Hepatocyte (in vitro differentiated cells): ENCODE data around the gene ITGB4. TPM values are rescaled to one million over a fixed set of nuclear protein-coding genes. Genes with fewer than 3 reads are reported as not detected.

Experiments used
- DNase-seq: peaks from one replicate; pipeline ENCODE4 v3.0.0-alpha.2; 2016; ENCODE audit warnings: low spot score
- H2AFZ ChIP-seq: fragments of 200-600 bp; sonication (generic); 2 replicates; pipeline ENCODE4 v1.6.0; 2016; ENCODE audit warnings: antibody characterized with exemption, mild to moderate bottlenecking
- H3K27ac ChIP-seq: fragments of 200-600 bp; sonication (generic); 2 replicates; pipeline ENCODE4 v1.5.1; 2016; ENCODE audit warnings: mild to moderate bottlenecking
- H3K27me3 ChIP-seq: fragments of 200-600 bp; sonication (generic); 2 replicates; pipeline ENCODE4 v1.6.1; 2016
- H3K36me3 ChIP-seq: fragments of 200-600 bp; sonication (generic); replicated peaks from 2 replicates; pipeline ENCODE4 v1.5.1; 2016; ENCODE audit warnings: low read depth; ENCODE audit not compliant: insufficient read depth
- H3K4me1 ChIP-seq: fragments of 200-600 bp; sonication (generic); 2 replicates; pipeline ENCODE4 v1.5.1; 2016; ENCODE audit warnings: mild to moderate bottlenecking, moderate library complexity; ENCODE audit not compliant: insufficient read depth
- H3K4me2 ChIP-seq: fragments of 200-600 bp; sonication (generic); 2 replicates; pipeline ENCODE4 v1.6.0; 2016
- H3K4me3 ChIP-seq: fragments of 200-600 bp; sonication (generic); 2 replicates; pipeline ENCODE4 v1.5.1; 2016; ENCODE audit warnings: mild to moderate bottlenecking
- H3K79me2 ChIP-seq: fragments of 200-600 bp; sonication (generic); 2 replicates; pipeline ENCODE4 v1.6.0; 2017; ENCODE audit warnings: mild to moderate bottlenecking
- H3K9me2 ChIP-seq: fragments of 200-600 bp; sonication (generic); replicated peaks from 2 replicates; pipeline ENCODE4 v1.6.0; 2017; ENCODE audit warnings: mild to moderate bottlenecking; ENCODE audit not compliant: insufficient read depth
- H3K9me3 ChIP-seq: fragments of 200-600 bp; sonication (generic); 2 replicates; pipeline ENCODE4 v1.5.1; 2016; ENCODE audit warnings: low read depth, mild to moderate bottlenecking
- H4K20me1 ChIP-seq: fragments of 200-600 bp; sonication (generic); 2 replicates; pipeline ENCODE4 v1.6.0; 2016; ENCODE audit warnings: mild to moderate bottlenecking; ENCODE audit not compliant: insufficient read depth, poor library complexity, severe bottlenecking
- CTCF ChIP-seq: fragments of 200-600 bp; sonication (generic); IDR thresholded peaks from 2 replicates; pipeline ENCODE4 v1.5.1; 2016; ENCODE audit warnings: antibody characterized with exemption, mild to moderate bottlenecking; ENCODE audit not compliant: poor library complexity
- EZH2 ChIP-seq: fragments of 200-600 bp; sonication (generic); IDR thresholded peaks from 2 replicates; pipeline ENCODE4 v1.6.1; 2016; ENCODE audit warnings: antibody characterized with exemption, mild to moderate bottlenecking, borderline replicate concordance
- EZH2phosphoT487 ChIP-seq: fragments of 200-600 bp; sonication (generic); IDR thresholded peaks from one replicate; pipeline ENCODE4 v1.6.1; 2018; ENCODE audit warnings: antibody characterized with exemption, mild to moderate bottlenecking, low read depth, moderate library complexity; ENCODE audit not compliant: unreplicated experiment, severe bottlenecking
- WGBS: methylation state at CpG from one replicate; pipeline ENCODE4 v1.1.6; 2016; ENCODE audit warnings: low lambda C conversion rate; ENCODE audit errors: missing lambda C conversion rate; 5-methylcytosine and 5-hydroxymethylcytosine counted together
- polyA plus RNA-seq: library from polyadenylated mRNA; unstranded; fragments of >200 nt; fragmentation: Nextera tagmentation; extraction: Ambion mirVana; gene quantifications from 2 replicates; pipeline ENCODE4 v1.2.1, GENCODE V29; 2016
- total RNA-seq: library from RNA; depleted of rRNA; stranded (reverse); fragments of >200 nt; gene quantifications from 2 replicates; pipeline ENCODE4 v1.2.3, GENCODE V29; 2014

ITGB4 gene
- total RNA-seq (11.5 and 15.7 TPM in 2 replicates), polyA plus RNA-seq (19.4 and 23.5 TPM in 2 replicates)

GRCh38 chr17:75720656-75721462 is at the start of gene ITGB4:
ITGB4 (plus strand) TSS chr17:75721459; CDS start chr17:75724704, 3,245 bp downstream.
- Histone ChIP-seq H3K27ac (peak within 1 kb of the TSS; percentile 89), H3K79me2 (peaks cover 9% of the 10 kb centered on the region), H3K4me3 (peak within 1 kb of the TSS; percentile 51), H3K4me2 (peak within 1 kb of the TSS; percentile 86), H3K9me3 (no peaks in the 10 kb centered on the region), H3K36me3 (no peaks in the 10 kb centered on the region), H2AFZ (peak within 1 kb of the TSS; percentile 37), H3K27me3 (peaks cover 3% of the 10 kb centered on the region), H3K4me1 (peaks cover 4% of the 10 kb centered on the region), H4K20me1 (no peaks in the 10 kb centered on the region), H3K9me2 (no peaks in the 10 kb centered on the region)
- peak; percentile 60 for TF ChIP-seq EZH2
- no peak for TF ChIP-seq EZH2phosphoT487
- DNase-seq = peak; percentile 93
- WGBS = 22% methylated on average over 22 of the region's 70 CpGs

GRCh38 chr17:75672011-75672410 is 49.2 kb upstream of the ITGB4 start:
- no peaks in the 10 kb centered on the region for H3K36me3 ChIP-seq
- no peak overlapping the region for H3K4me2 ChIP-seq
- H3K9me2 ChIP-seq = no peaks in the 10 kb centered on the region
- H3K4me3 ChIP-seq = no peak overlapping the region
- H4K20me1 ChIP-seq = no peaks in the 10 kb centered on the region
- no peak for DNase-seq
- no peaks in the 10 kb centered on the region for H3K9me3 ChIP-seq
- no peaks in the 10 kb centered on the region for H3K27me3 ChIP-seq
- H2AFZ ChIP-seq = no peak overlapping the region
- H3K79me2 ChIP-seq = peaks cover 72% of the 10 kb centered on the region
- no peak overlapping the region for H3K27ac ChIP-seq
- peaks cover 5% of the 10 kb centered on the region for H3K4me1 ChIP-seq
- TF ChIP-seq CTCF (no peak), EZH2phosphoT487 (no peak), EZH2 (no peak)
- WGBS = 99% methylated on average over 5 of the region's 5 CpGs

- TF ChIP-seq EZH2phosphoT487 = no peak
- no peak for TF ChIP-seq CTCF
- no peak for TF ChIP-seq EZH2
- Histone ChIP-seq H3K36me3 (no peaks in the 10 kb centered on the region), H3K27me3 (no peaks in the 10 kb centered on the region), H3K9me2 (no peaks in the 10 kb centered on the region), H3K9me3 (no peaks in the 10 kb centered on the region), H3K4me3 (no peak overlapping the region), H2AFZ (no peak overlapping the region), H4K20me1 (no peaks in the 10 kb centered on the region), H3K4me2 (no peak overlapping the region), H3K4me1 (peaks cover under 1% of the 10 kb centered on the region), H3K79me2 (peaks cover 65% of the 10 kb centered on the region), H3K27ac (no peak overlapping the region)
- no peak for DNase-seq
- 84% methylated on average over 4 of the region's 4 CpGs for WGBS
Observed at GRCh38 chr17:75673487-75673886, 47.8 kb upstream of the ITGB4 start.

- no peak overlapping the region for H3K27ac ChIP-seq
- 97% methylated on average over 3 of the region's 3 CpGs for WGBS
- no peak overlapping the region for H3K4me2 ChIP-seq
- no peaks in the 10 kb centered on the region for H3K9me2 ChIP-seq
- H3K79me2 ChIP-seq = peaks cover 50% of the 10 kb centered on the region
- H3K9me3 ChIP-seq = no peaks in the 10 kb centered on the region
- no peak for DNase-seq
- no peaks in the 10 kb centered on the region for H3K27me3 ChIP-seq
- no peaks in the 10 kb centered on the region for H4K20me1 ChIP-seq
- no peaks in the 10 kb centered on the region for H3K36me3 ChIP-seq
- no peak for TF ChIP-seq EZH2phosphoT487
- no peak for TF ChIP-seq EZH2
- TF ChIP-seq CTCF = no peak
- no peak overlapping the region for H3K4me3 ChIP-seq
- H3K4me1 ChIP-seq = no peaks in the 10 kb centered on the region
- H2AFZ ChIP-seq = no peak overlapping the region
Observed at GRCh38 chr17:75676461-75676860, 44.8 kb upstream of the ITGB4 start.
